GM12801 (cell line): ENCODE data around the gene PKN3.

Experiments
- CTCF ChIP-seq: IDR thresholded peaks from one replicate; pipeline ENCODE4 v1.5.1; 2011; ENCODE audit warnings: control low read depth; ENCODE audit not compliant: insufficient read length; ENCODE audit errors: extremely low read depth

The PKN3 gene

GRCh38 chr9:128731093-128731492, 28.8 kb downstream of the PKN3 start:
- no peak for TF ChIP-seq CTCF

- TF ChIP-seq CTCF: no peak
These were observed 29.4 kb downstream of the PKN3 start for GRCh38 chr9:128731691-128732090.

GRCh38 chr9:128732576-128732975, 30.3 kb downstream of the PKN3 start:
- no peak for TF ChIP-seq CTCF

GRCh38 chr9:128733256-128733655, 31.0 kb downstream of the PKN3 start:
- TF ChIP-seq CTCF: no peak

- no peak for TF ChIP-seq CTCF
These were observed 33.1 kb downstream of the PKN3 start for GRCh38 chr9:128735373-128735772.

GRCh38 chr9:128742401-128742800, 40.1 kb downstream of the PKN3 start:
- TF ChIP-seq CTCF: no peak

- no peak for TF ChIP-seq CTCF
These were observed 41.1 kb downstream of the PKN3 start for GRCh38 chr9:128743421-128743820.

- no peak for TF ChIP-seq CTCF
These were observed 44.9 kb downstream of the PKN3 start for GRCh38 chr9:128747241-128747640.
